GM23338 (cell line): ENCODE measurements around the gene MATR3.

ENCODE experiments used
- CTCF ChIP-seq, 2 experiments: fragments of 200-600 bp in 1 of 2; sonication (generic) in 1 of 2; conservative IDR thresholded peaks; 2 replicates each; pipeline versions ENCODE4 v1.5.1 to v1.6.1; 2016 to 2017; ENCODE audit warnings: antibody characterized with exemption in 2 of 2, low read depth in 2 of 2, mild to moderate bottlenecking in 2 of 2, moderate library complexity in 1 of 2
- ETS1 ChIP-seq: IDR thresholded peaks from 2 replicates; pipeline ENCODE4 v1.6.1; 2016; ENCODE audit warnings: antibody characterized with exemption
- EZH2 ChIP-seq: fragments of 200-600 bp; sonication (generic); IDR thresholded peaks from one replicate; pipeline ENCODE4 v1.8.0; 2017; ENCODE audit warnings: antibody characterized with exemption, mild to moderate bottlenecking, low read depth; ENCODE audit not compliant: unreplicated experiment
- POLR2AphosphoS5 ChIP-seq: IDR thresholded peaks from 2 replicates; pipeline ENCODE4 v1.6.1; 2016; ENCODE audit warnings: antibody characterized with exemption, low read depth
- REST ChIP-seq: IDR thresholded peaks from one replicate; pipeline ENCODE4 v1.6.1; 2018; ENCODE audit warnings: antibody characterized with exemption; ENCODE audit not compliant: unreplicated experiment

GRCh38 chr5:139306197-139306596 lies 12.7 kb downstream of the MATR3 start:
- TF ChIP-seq POLR2AphosphoS5: no peak
- no peak for TF ChIP-seq CTCF (conservative IDR thresholded peaks at IDR 0.05; ENCODE audit: low read depth in 2 of 2)
- TF ChIP-seq EZH2: no peak
- TF ChIP-seq REST: no peak
- no peak for TF ChIP-seq ETS1
